ENCODE data around the gene OBP2A. TPM values are rescaled to one million over a fixed set of nuclear protein-coding genes. Genes with fewer than 3 reads are reported as not detected.

The OBP2A gene
- total and polyA plus RNA-seq, 9 donors = 1.4 to 7.8 (median 4.8) TPM; not detected in 5

DNA sequence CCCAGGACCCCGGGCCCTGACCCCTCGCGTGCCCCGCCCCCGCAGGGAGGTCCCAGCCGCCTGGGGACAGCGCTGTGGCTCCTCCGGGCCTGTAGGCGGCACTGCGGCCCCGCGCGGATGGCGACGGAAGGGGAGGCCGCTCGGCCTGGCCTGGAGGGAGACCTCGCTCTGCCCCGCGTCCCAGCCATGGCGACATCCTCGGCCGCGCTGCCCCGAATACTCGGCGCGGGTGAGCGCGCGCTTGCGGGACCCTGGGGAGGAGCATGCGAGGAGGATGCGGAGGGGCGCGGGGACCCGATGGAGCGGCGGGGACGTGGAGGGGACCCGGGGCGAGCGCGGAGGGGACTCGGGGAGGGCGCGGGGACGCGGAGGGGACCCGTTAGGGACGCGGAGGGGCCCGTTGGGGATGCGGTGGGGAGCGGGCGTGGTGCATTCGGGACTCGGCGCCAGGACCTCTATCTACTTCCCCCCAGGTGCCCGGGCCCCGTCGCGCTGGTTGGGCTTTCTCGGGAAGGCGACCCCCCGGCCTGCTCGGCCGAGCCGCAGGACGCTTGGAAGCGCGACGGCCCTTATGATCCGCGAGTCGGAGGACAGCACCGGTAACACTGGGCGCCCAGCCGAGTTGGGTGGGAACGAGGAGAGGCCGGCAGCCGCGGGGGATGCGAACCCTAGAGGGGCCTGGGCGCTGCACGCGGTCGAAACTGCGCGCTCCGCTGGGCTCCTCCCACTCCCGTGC lies 45.2 kb upstream of the OBP2A start, which contains the start of gene MRPS2:
Gene MRPS2, plus strand, starts transcription at position 158 of the 736 bp plus-strand sequence. Its CDS starts 29 bp downstream, at position 187.
- intact Hi-C loops (cut with DNase I) = no loop called here
- Histone ChIP-seq H3K27me3 (no peaks in the 10 kb centered on the region), H3K9me3 (no peaks in the 10 kb centered on the region), H3K36me3 (peaks cover 3% of the 10 kb centered on the region), H3K4me3 (peak within 1 kb of the TSS; percentile 89), H3K4me1 (ENCODE audit: insufficient read depth) (peaks cover 15% of the 10 kb centered on the region), H3K27ac (peak within 1 kb of the TSS; percentile 42 to 51)
- DNase-seq = peak; percentile 81 to 89 (median 86)
- TF ChIP-seq, protein P1, sequence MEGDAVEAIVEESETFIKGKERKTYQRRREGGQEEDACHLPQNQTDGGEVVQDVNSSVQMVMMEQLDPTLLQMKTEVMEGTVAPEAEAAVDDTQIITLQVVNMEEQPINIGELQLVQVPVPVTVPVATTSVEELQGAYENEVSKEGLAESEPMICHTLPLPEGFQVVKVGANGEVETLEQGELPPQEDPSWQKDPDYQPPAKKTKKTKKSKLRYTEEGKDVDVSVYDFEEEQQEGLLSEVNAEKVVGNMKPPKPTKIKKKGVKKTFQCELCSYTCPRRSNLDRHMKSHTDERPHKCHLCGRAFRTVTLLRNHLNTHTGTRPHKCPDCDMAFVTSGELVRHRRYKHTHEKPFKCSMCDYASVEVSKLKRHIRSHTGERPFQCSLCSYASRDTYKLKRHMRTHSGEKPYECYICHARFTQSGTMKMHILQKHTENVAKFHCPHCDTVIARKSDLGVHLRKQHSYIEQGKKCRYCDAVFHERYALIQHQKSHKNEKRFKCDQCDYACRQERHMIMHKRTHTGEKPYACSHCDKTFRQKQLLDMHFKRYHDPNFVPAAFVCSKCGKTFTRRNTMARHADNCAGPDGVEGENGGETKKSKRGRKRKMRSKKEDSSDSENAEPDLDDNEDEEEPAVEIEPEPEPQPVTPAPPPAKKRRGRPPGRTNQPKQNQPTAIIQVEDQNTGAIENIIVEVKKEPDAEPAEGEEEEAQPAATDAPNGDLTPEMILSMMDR (IDR thresholded peaks at IDR 0.05) = peak; percentile 78 to 91 (median 89)
- TF ChIP-seq POLR2A (IDR thresholded peaks at IDR 0.05) = no peak
- WGBS, 3 donors = 0 to 1% (median 1%) methylated on average over 16 to 92 of the region's 92 CpGs

DNA sequence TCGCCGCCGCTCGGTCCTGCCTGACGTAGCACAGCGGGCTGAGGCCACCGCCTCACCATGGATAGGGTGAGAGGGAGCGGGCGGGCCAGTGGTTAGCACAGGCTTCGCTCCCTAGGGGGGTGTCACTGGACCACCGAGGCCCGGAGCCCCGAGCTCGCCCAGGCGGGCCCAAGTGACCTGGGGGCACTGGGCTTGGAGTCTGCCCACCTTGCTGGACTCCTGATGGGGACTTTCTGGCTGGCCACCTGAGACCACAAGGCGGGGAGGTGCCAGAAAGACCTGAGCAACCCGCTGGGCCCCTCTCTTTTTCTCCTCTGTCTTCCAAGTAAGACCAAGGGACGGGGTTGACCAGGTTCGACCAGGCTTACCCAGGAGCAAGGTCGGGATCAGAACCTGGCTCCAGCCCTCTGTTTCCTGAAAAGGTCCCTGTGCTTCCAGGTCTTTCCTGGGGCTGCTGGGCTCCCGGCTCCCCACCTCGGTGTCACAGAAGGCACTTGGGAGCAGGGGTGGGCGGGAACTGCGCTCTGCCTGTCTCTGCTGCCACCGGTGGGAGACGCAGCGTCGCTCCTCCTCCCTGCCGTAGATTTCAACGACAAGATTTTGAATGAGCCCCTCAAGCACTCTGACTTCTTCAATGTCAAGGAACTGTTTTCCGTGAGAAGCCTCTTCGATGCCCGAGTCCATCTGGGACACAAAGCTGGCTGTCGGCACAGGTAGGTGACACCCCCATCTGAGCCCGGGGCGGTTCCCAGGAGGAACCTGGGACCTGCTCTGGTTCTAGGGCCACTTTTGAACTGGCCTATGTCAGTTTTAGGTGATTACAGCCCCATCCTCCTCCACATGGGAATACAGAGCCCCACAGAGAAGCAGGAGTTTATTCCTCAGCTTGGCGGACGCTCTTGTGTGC lies 44.4 kb upstream of the OBP2A start:
- H3K36me3 ChIP-seq = peaks cover 3% of the 10 kb centered on the region
- intact Hi-C loops (cut with DNase I) = no loop called here
- H3K4me1 ChIP-seq (ENCODE audit: insufficient read depth) = peaks cover 15% of the 10 kb centered on the region
- peak in 1 of 5 donors; percentile 20 for DNase-seq
- TF ChIP-seq EP300 (IDR thresholded peaks at IDR 0.05) (no peak), POLR2A (IDR thresholded peaks at IDR 0.05) (no peak)
- TF ChIP-seq, protein P1 (IDR thresholded peaks at IDR 0.05) = no peak
- H3K9me3 ChIP-seq = no peaks in the 10 kb centered on the region
- peak overlapping the region; percentile 42 to 51 for H3K27ac ChIP-seq
- WGBS, 3 donors = 37 to 54% (median 37%) methylated on average over 28 to 38 of the region's 38 CpGs
- no peaks in the 10 kb centered on the region for H3K27me3 ChIP-seq
- peak overlapping the region; percentile 89 for H3K4me3 ChIP-seq

DNA sequence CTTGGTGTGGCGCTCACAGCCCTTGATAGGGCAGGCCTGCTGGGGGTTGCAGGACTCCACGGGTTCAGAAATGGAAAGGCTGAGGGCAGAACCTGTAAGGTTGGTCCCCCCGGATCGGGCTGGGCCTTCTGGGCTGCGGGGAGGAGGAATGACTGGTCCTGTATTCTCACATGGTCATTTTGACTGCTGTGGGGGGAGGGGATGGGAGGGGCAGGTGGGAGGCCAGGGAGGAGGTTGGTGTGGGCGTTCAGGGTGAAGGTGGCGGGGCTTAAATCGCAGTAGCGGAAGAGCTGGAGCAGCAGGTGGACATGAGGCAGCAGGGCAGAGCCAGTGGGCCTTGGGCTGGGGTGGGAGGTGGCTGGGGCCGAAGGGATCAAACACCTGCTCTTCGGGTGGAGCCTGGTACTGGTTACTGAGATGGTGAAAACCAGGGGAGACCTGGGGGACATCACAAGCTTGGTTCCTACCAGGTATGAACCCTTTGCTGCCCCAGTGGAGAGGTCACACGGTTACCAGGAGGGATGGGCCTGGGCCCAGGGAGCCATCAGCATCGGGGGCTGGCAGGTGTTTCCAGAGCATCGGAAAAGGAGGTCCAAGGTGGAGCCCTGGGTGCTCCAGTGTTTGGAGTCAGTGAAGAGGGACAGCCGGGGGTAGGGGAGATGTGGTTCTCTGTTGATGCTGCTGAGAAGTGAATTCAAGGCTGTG lies 43.6 kb upstream of the OBP2A start:
- no peak overlapping the region for H3K4me3 ChIP-seq
- no peak for TF ChIP-seq POLR2A (IDR thresholded peaks at IDR 0.05)
- no peak for TF ChIP-seq EP300 (IDR thresholded peaks at IDR 0.05)
- TF ChIP-seq, protein P1 (IDR thresholded peaks at IDR 0.05) = no peak
- intact Hi-C loops (cut with DNase I) = no loop called here
- H3K27ac ChIP-seq = no peak overlapping the region
- no peaks in the 10 kb centered on the region for H3K9me3 ChIP-seq
- peaks cover 15% of the 10 kb centered on the region for H3K4me1 ChIP-seq (ENCODE audit: insufficient read depth)
- H3K36me3 ChIP-seq = peaks cover 3% of the 10 kb centered on the region
- WGBS, 3 donors = 71 to 80% (median 72%) methylated on average over 15 of the region's 15 CpGs
- H3K27me3 ChIP-seq = no peaks in the 10 kb centered on the region
- peak in 2 of 5 donors; percentile 22 to 31 for DNase-seq

DNA sequence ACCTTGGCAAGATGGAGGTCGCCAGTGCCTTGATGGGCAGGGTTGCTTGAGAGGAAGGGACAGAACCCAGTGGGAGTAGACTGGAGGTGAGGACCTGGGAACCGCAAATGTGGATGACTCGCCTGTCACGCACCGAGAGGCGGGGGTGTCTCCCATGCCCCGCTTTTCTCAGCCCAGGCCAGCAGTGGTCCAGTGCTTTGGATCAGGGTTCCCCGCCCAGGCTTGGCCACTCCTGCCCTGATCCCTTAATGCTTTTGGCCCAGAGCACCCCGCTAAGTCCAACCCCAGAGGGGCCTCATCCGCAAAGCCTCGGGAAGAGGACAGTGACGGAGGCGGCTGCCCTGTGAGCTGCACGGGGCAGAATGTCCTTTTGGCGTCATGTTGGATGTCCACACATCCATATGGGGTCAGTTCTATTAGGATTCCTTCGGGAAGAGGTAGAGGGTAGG lies 43.0 kb upstream of the OBP2A start:
- no peaks in the 10 kb centered on the region for H3K9me3 ChIP-seq
- H3K4me1 ChIP-seq (ENCODE audit: insufficient read depth) = peaks cover 15% of the 10 kb centered on the region
- WGBS, 3 donors = 83 to 87% (median 84%) methylated on average over 16 of the region's 16 CpGs
- no peaks in the 10 kb centered on the region for H3K27me3 ChIP-seq
- TF ChIP-seq POLR2A (IDR thresholded peaks at IDR 0.05) (no peak), EP300 (IDR thresholded peaks at IDR 0.05) (no peak)
- TF ChIP-seq, protein P1 (IDR thresholded peaks at IDR 0.05) = no peak
- H3K36me3 ChIP-seq = peaks cover 3% of the 10 kb centered on the region
- H3K4me3 ChIP-seq = no peak overlapping the region
- DNase-seq = peak in 2 of 5 donors; percentile 9 to 33
- intact Hi-C loops (cut with DNase I) = no loop called here
- no peak overlapping the region for H3K27ac ChIP-seq

Data from ovary (tissue), 9 donors.